AG08395 (cell line): ENCODE data around the gene RSPH10B.
A peak's percentile ranks its signal among the peaks of the same experiment; 100 is the strongest.
"Not testable (repeated sequence)": the region's sequence is repeated elsewhere in the genome, so short reads cannot be mapped to it uniquely, and the experiment has no call there.

Source experiments
- DNase-seq: peaks from one replicate; pipeline ENCODE4 v3.0.0; 2012; ENCODE audit warnings: mixed read lengths, low spot score

RSPH10B gene

GRCh38 chr7:5970347-5970911 is at the start of gene RSPH10B:
TSS of gene RSPH10B (minus strand) at chr7:5970689. CDS start at chr7:5967116, 3,573 bp downstream.
- not testable (repeated sequence) for DNase-seq

- no peak for DNase-seq
Observed at GRCh38 chr7:6016653-6016966, 46.1 kb upstream of the RSPH10B start.

GRCh38 chr7:6015917-6016652 is 45.6 kb upstream of the RSPH10B start:
- DNase-seq: peak; percentile 84

- no peak for DNase-seq
Observed at GRCh38 chr7:6012355-6013104, 42.0 kb upstream of the RSPH10B start.

GRCh38 chr7:6011541-6011940 is 41.1 kb upstream of the RSPH10B start:
- no peak for DNase-seq

GRCh38 chr7:6010370-6010769 is 39.9 kb upstream of the RSPH10B start:
- DNase-seq: not testable (repeated sequence)

GRCh38 chr7:6008668-6009611 is 38.5 kb upstream of the RSPH10B start, which contains the start of the genes AIMP2 and PMS2:
TSS of gene AIMP2 (plus strand) at chr7:6009272. CDS start at chr7:6009364, 92 bp downstream.
TSS of gene PMS2 (minus strand) at chr7:6009049. CDS start at chr7:6009019, 30 bp downstream.
- DNase-seq: peak; percentile 95

GRCh38 chr7:6007835-6008590 is 37.5 kb upstream of the RSPH10B start:
- not testable (repeated sequence) for DNase-seq

GRCh38 chr7:6007386-6007785 is 36.9 kb upstream of the RSPH10B start:
- DNase-seq: no peak

GRCh38 chr7:5997210-5997808 is 26.8 kb upstream of the RSPH10B start:
- DNase-seq: peak; percentile 75

GRCh38 chr7:5987061-5987460 is 16.6 kb upstream of the RSPH10B start:
- DNase-seq: not testable (repeated sequence)

GRCh38 chr7:5979680-5980314 is 9.3 kb upstream of the RSPH10B start:
- DNase-seq: not testable (repeated sequence)

GRCh38 chr7:5973580-5973979 is 3.1 kb upstream of the RSPH10B start:
- DNase-seq: not testable (repeated sequence)

GRCh38 chr7:5963810-5964209 is 6.7 kb downstream of the RSPH10B start:
- not testable (repeated sequence) for DNase-seq

- not testable (repeated sequence) for DNase-seq
Observed at GRCh38 chr7:5963205-5963604, 7.3 kb downstream of the RSPH10B start.

GRCh38 chr7:5934945-5935450 is 35.5 kb downstream of the RSPH10B start:
- not testable (repeated sequence) for DNase-seq

GRCh38 chr7:5931905-5932644 is 38.4 kb downstream of the RSPH10B start:
- not testable (repeated sequence) for DNase-seq

- DNase-seq: not testable (repeated sequence)
Observed at GRCh38 chr7:5931250-5931649, 39.2 kb downstream of the RSPH10B start.

GRCh38 chr7:5930290-5930689 is 40.2 kb downstream of the RSPH10B start:
- DNase-seq: not testable (repeated sequence)
